ENCODE measurements around the gene ZNF865. TPM values are rescaled to one million over a fixed set of nuclear protein-coding genes. Genes with fewer than 3 reads are reported as not detected.

Gene ZNF865
- total RNA-seq, 3 donors from 2014 or later = 12.7 to 18.5 (median 13.2) TPM

DNA sequence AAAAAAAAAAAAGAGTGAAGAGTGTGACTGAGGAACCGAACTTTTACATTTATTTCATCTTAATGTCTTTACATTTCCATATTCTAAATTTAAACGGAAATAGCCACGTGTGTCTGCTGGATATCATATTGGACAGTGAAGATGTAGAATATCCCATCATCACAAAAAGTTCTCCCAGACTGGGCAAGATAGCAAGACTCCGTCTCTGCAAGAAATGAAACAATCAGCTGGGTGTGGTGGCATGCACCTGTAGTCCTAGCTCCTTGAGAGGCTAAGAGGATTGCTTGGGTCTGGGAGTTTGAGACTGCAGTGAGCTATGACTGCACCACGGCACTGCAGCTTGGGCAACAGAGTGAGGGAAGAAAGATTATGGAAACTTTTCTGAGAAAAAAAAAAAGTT, 28.7 kb upstream of the ZNF865 start:
- TF ChIP-seq, protein P1, sequence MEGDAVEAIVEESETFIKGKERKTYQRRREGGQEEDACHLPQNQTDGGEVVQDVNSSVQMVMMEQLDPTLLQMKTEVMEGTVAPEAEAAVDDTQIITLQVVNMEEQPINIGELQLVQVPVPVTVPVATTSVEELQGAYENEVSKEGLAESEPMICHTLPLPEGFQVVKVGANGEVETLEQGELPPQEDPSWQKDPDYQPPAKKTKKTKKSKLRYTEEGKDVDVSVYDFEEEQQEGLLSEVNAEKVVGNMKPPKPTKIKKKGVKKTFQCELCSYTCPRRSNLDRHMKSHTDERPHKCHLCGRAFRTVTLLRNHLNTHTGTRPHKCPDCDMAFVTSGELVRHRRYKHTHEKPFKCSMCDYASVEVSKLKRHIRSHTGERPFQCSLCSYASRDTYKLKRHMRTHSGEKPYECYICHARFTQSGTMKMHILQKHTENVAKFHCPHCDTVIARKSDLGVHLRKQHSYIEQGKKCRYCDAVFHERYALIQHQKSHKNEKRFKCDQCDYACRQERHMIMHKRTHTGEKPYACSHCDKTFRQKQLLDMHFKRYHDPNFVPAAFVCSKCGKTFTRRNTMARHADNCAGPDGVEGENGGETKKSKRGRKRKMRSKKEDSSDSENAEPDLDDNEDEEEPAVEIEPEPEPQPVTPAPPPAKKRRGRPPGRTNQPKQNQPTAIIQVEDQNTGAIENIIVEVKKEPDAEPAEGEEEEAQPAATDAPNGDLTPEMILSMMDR (IDR thresholded peaks at IDR 0.05) = no peak
- no peaks in the 10 kb centered on the region for H3K36me3 ChIP-seq (ENCODE audit: low read depth)
- H3K4me1 ChIP-seq (ENCODE audit: low read depth) = peaks cover 7% of the 10 kb centered on the region
- intact Hi-C loops (cut with DNase I, micrococcal nuclease) = no loop called here
- DNase-seq = no peak
- H3K4me3 ChIP-seq = no peak overlapping the region
- no peaks in the 10 kb centered on the region for H3K9me3 ChIP-seq
- no peak for ATAC-seq

- no peak for ATAC-seq
- TF ChIP-seq, protein P1 (IDR thresholded peaks at IDR 0.05) = no peak
- Histone ChIP-seq H3K36me3 (ENCODE audit: low read depth) (no peaks in the 10 kb centered on the region), H3K4me1 (ENCODE audit: low read depth) (peaks cover 7% of the 10 kb centered on the region), H3K9me3 (no peaks in the 10 kb centered on the region), H3K4me3 (no peak overlapping the region)
- DNase-seq = no peak
- intact Hi-C loops (cut with DNase I, micrococcal nuclease) = no loop called here
Measured at GRCh38 chr19:55578031-55578760, 27.3 kb upstream of the ZNF865 start.

GRCh38 chr19:55578761-55579747, 26.4 kb upstream of the ZNF865 start:
- DNase-seq = no peak
- Histone ChIP-seq H3K4me1 (ENCODE audit: low read depth) (peaks cover 7% of the 10 kb centered on the region), H3K9me3 (no peaks in the 10 kb centered on the region), H3K36me3 (ENCODE audit: low read depth) (no peaks in the 10 kb centered on the region), H3K4me3 (no peak overlapping the region)
- TF ChIP-seq, protein P1 (IDR thresholded peaks at IDR 0.05) = no peak
- no peak for ATAC-seq
- intact Hi-C loops (cut with DNase I, micrococcal nuclease) = no loop called here

- no peaks in the 10 kb centered on the region for H3K9me3 ChIP-seq
- TF ChIP-seq, protein P1 (IDR thresholded peaks at IDR 0.05) = no peak
- DNase-seq (peak in 1 of 3 donors; percentile 48), ATAC-seq (peak; percentile 40)
- intact Hi-C loops (cut with DNase I, micrococcal nuclease) = no loop called here
- no peaks in the 10 kb centered on the region for H3K36me3 ChIP-seq (ENCODE audit: low read depth)
- peak overlapping the region; percentile 59 for H3K4me3 ChIP-seq
- peaks cover 7% of the 10 kb centered on the region for H3K4me1 ChIP-seq (ENCODE audit: low read depth)
Measured at GRCh38 chr19:55579766-55580621, 25.5 kb upstream of the ZNF865 start.

DNA sequence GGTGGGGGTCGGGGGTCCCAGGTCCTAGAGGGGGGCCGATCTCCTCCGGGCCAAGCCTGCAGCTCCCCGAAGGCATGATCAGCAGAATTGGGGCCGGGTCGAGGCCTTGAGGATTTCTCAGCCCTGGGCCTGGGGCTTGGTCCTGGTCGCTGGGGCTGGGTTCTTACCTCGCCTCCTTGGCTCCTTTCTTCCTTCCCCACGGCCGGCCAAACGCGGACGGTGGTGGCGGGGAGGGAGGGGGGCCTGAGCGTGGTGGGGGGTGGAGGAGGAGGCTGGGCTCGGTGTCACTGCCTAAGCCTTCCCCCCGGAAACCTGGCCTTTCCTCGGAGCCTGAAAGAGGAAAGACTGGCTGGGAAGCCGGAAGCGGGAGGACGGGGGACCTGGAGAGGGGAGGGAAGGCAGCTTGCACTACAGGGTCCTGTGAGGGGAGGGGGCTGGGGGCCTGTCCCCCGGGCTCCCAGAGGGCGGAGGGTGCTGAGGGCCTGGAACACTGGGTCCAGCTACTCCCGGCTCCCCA, 24.8 kb upstream of the ZNF865 start, which contains the start of gene ZNF579:
TSS of gene ZNF579 (minus strand) at position 221 of the 517 bp plus-strand sequence. CDS start 1,209 bp downstream, outside the sequence.
- Histone ChIP-seq H3K4me3 (peak within 1 kb of the TSS; percentile 59), H3K4me1 (ENCODE audit: low read depth) (peaks cover 7% of the 10 kb centered on the region), H3K36me3 (ENCODE audit: low read depth) (no peaks in the 10 kb centered on the region), H3K9me3 (no peaks in the 10 kb centered on the region)
- intact Hi-C loops (cut with DNase I, micrococcal nuclease) = no loop called here
- ATAC-seq = peak; percentile 92
- TF ChIP-seq, protein P1 (IDR thresholded peaks at IDR 0.05) = no peak
- peak; percentile 84 to 91 (median 89) for DNase-seq
